Breast epithelium (tissue), 3 donors: ENCODE data around the gene CALR3.

Source experiments
- CTCF ChIP-seq, 3 donors: fragments of 450-650 bp; IDR thresholded peaks; one replicate each; pipeline ENCODE4 v1.5.1; 2016 to 2017; ENCODE audit warnings: antibody characterized with exemption in 3 of 3, mild to moderate bottlenecking in 3 of 3, moderate library complexity in 3 of 3
- POLR2A ChIP-seq: fragments of 450-650 bp; IDR thresholded peaks from one replicate; pipeline ENCODE4 v1.6.1; 2016; ENCODE audit warnings: antibody characterized with exemption, mild to moderate bottlenecking, moderate library complexity

GRCh38 chr19:16519230-16519687 lies 23.3 kb upstream of the CALR3 start:
- TF ChIP-seq POLR2A: no peak
- no peak for TF ChIP-seq CTCF (IDR thresholded peaks at IDR 0.05)
